HUES64 (cell line): Measurements from ENCODE around the gene IFNA10.
"Not testable (repeated sequence)": the region's sequence is repeated elsewhere in the genome, so short reads cannot be mapped to it uniquely, and the experiment has no call there.

ENCODE experiments used
- H3K27ac ChIP-seq: 2 replicates; pipeline ENCODE4 v1.7.0; 2013; ENCODE audit warnings: low read depth, low read length, inconsistent platforms
- H3K27me3 ChIP-seq: 2 replicates; pipeline ENCODE4 v1.6.1; 2013; ENCODE audit warnings: mild to moderate bottlenecking, low read length; ENCODE audit not compliant: insufficient read depth
- H3K36me3 ChIP-seq: 2 replicates; pipeline ENCODE4 v1.6.1; 2013; ENCODE audit warnings: mild to moderate bottlenecking, low read length; ENCODE audit not compliant: insufficient read depth
- H3K4me1 ChIP-seq: 2 replicates; pipeline ENCODE4 v1.6.1; 2013; ENCODE audit warnings: mild to moderate bottlenecking, low read length, moderate library complexity; ENCODE audit not compliant: insufficient read depth
- H3K4me3 ChIP-seq: 2 replicates; pipeline ENCODE4 v1.5.1; 2013; ENCODE audit warnings: mild to moderate bottlenecking, low read length, moderate library complexity
- H3K9ac ChIP-seq: 2 replicates; pipeline ENCODE4 v1.6.1; 2013; ENCODE audit warnings: mild to moderate bottlenecking, low read depth, low read length
- H3K9me3 ChIP-seq: 2 replicates; pipeline ENCODE4 v1.6.1; 2013; ENCODE audit warnings: low read depth, low read length; ENCODE audit not compliant: insufficient read depth
- WGBS: fragments of 150-250, 120-280 bp; methylation state at CpG from one replicate; pipeline ENCODE4 v1.1.7; 2013; ENCODE audit warnings: missing lambda C conversion rate; 5-methylcytosine and 5-hydroxymethylcytosine counted together

IFNA10 gene

DNA sequence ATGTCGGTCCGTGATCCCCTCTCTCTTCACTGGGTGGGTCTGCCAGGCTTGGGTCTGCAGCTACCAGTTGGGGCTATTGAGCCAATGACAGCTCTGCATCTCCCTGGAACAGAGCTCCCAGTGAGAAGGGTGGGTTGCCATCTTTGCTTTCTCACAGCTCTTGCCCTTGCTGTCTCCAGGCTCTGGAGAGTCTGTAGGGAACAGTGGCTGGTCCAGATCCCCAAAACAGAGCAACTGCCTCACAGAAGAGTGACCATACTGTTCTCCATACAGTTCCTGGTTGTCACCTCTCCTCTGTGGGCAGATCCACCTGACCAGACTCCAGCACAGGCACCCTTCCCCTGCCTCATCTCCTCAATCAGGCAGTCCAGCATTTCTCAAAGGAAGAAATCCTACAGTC lies 26.3 kb upstream of the IFNA10 start:
- Histone ChIP-seq H3K4me1 (no peaks in the 10 kb centered on the region), H3K9me3 (no peaks in the 10 kb centered on the region), H3K4me3 (no peak overlapping the region), H3K27me3 (no peaks in the 10 kb centered on the region), H3K9ac (no peak overlapping the region), H3K36me3 (no peaks in the 10 kb centered on the region), H3K27ac (no peak overlapping the region)
- WGBS = 100% methylated on average over 2 of the region's 2 CpGs

DNA sequence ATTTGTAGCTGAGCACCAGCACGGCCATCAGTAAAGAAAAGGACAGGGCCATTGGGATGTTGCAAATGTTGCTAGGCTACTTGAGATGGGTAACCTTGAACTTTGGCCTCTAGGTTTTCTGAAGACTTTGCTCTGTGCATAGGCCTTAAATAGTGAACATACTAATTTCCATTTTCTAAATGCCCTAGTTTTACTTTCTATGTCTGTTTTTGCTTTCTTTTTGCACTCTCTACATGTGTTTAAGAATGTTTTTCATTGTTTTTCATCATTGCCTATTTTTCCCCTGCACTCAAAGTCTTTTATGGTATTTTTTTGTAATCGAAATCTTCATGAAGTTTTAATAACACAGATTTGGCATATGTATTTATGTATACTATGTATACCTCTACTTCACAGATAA lies 21.2 kb upstream of the IFNA10 start, which contains the start of gene IFNA17:
TSS of gene IFNA17 (minus strand) at position 101 of the 400 bp plus-strand sequence. CDS start at position 52, 49 bp downstream.
- Histone ChIP-seq H3K4me1 (no peaks in the 10 kb centered on the region), H3K36me3 (no peaks in the 10 kb centered on the region), H3K27ac (no peak within 1 kb of the TSS), H3K27me3 (no peaks in the 10 kb centered on the region), H3K9ac (no peak within 1 kb of the TSS), H3K4me3 (no peak within 1 kb of the TSS), H3K9me3 (no peaks in the 10 kb centered on the region)
- WGBS = 71% methylated on average over 1 of the region's 2 CpGs

DNA sequence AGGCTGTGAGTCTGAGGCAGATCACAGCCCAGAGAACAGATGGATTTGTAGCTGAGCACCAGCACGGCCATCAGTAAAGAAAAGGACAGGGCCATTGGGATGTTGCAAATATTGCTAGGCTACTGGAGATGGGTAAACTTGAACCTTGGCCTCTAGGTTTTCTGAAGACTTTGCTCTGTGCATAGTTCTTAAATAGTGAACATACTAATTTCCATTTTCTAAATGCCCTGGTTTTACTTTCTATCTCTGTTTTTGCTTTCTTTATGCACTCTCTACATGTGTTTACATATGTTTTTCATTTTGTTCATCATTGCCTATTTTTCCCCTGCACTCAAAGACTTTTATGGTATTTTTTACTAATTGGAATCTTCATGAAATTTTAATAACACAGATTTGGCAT lies 10.3 kb upstream of the IFNA10 start, which contains the start of gene IFNA16:
TSS of gene IFNA16 (minus strand) at position 101 of the 400 bp plus-strand sequence. CDS start at position 95, 6 bp downstream.
- H3K36me3 ChIP-seq, H3K27ac ChIP-seq, H3K9ac ChIP-seq, H3K27me3 ChIP-seq, H3K4me3 ChIP-seq, H3K9me3 ChIP-seq, H3K4me1 ChIP-seq: not testable (repeated sequence)
- WGBS = 89% methylated on average over 1 of the region's 1 CpG

DNA sequence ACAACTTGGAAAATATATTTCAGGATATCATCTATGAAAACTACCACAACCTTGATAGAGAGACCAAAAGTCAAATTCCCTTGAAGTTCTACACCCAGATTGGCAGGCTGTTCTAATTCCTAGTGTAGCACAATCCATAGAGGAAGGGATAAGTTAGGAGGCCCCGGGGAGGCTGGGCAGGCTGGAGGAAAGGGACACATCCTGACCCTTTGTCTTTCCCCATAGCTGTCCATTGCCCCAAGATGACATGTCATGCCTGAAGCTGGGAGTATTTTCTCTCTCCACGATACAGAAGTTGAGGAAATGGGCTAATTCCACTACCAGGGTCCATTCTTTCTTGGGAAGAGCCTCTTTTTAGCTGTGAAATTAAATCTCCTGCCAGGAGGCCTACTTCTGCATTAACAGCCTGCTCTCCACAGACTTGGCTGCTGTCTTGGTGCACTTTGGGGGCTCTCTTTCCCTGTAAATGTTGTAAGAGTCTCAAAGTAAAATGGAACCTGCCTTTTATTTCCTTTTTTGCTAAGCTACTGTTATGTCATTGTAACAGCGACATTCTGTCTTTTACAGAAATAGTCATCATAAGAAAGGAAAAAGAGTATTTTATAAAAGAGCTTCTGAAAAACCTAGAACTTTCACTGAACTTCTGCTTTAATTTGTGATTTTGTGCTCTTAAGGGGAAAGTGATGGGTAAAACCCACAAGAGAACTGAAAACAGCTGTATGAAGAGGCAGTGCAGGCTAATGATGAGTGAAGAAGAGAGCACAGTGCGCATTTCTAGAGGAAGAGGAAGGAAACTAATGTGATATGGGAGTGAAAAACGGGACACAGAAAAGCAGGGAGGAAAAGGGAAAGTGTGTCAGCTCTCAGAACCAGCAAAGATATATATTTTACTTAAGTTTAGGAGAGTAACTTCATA lies 6.7 kb upstream of the IFNA10 start:
- not testable (repeated sequence) for H3K4me3 ChIP-seq, H3K27me3 ChIP-seq, H3K9ac ChIP-seq, H3K27ac ChIP-seq, H3K9me3 ChIP-seq, H3K36me3 ChIP-seq, H3K4me1 ChIP-seq
- WGBS = 36% methylated on average over 2 of the region's 5 CpGs

DNA sequence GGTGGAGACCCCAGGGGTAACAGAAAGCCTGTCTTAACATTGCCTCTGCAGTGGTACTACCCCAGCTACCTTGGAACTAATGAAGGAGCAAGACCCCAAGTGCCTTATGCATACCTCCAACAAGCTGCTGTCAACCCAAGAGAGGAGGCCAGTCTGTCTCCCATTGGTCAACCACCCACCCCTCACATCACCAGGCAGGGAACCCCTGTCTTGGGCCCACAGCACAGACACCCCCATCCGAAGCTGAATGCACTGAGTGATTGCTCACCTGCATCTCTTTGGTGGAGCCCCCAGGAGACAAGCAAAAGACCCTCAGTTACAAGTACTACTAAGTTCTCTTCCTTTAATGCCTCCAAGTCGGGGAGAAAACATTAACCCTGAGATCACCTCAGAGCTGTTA lies 5.2 kb upstream of the IFNA10 start:
- H3K27me3 ChIP-seq = not testable (repeated sequence)
- WGBS = 92% methylated on average over 2 of the region's 2 CpGs

DNA sequence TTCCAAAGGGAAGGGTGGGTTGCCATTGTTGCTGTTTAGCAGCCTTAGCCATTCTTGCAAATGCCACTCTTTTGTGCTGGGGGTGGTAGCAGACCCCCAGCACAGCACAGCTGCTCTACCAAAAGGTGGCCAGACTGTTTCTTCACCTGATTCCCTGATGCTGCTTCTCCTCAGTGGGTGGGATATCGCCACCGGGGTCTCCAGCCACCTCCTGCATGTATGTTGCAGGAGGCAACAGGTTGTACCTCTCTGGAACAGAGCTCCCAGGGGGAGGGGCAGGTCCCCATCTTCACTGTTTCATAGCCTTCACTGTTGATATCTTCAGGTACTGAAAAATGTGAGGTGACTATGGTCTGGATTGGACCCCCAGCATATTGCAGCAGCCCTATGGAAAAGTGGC lies 3.8 kb upstream of the IFNA10 start:
- not testable (repeated sequence) for H3K36me3 ChIP-seq, H3K27me3 ChIP-seq, H3K4me3 ChIP-seq, H3K9me3 ChIP-seq, H3K4me1 ChIP-seq, H3K27ac ChIP-seq, H3K9ac ChIP-seq
- WGBS = 93% methylated on average over 2 of the region's 2 CpGs

More for the DNA sequence above, 5.2 kb upstream of the IFNA10 start:
- not testable (repeated sequence) for H3K36me3 ChIP-seq, H3K4me1 ChIP-seq, H3K9me3 ChIP-seq, H3K27ac ChIP-seq, H3K9ac ChIP-seq, H3K4me3 ChIP-seq

DNA sequence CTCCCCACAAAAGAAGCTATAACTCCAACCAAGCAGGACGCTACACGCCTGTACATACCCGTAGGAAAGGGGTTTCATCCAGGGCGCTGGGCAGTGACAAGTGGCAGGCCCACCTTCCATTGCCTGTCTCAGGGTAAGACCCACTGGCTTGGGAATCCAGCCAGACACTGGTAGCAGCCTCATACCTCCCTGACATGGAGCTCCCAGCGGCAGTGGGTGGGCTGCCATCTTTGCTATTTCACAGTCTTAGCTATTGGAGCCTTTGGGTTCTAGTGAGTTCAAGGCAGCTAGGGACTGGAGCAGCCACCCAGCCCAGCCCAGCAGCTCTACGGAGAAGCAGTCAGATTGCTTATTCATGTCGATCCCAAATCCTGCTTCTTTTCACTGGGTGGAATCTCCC lies 3.4 kb upstream of the IFNA10 start:
- Histone ChIP-seq H3K9me3 (no peaks in the 10 kb centered on the region), H3K27me3 (no peaks in the 10 kb centered on the region), H3K9ac (no peak overlapping the region), H3K36me3 (no peaks in the 10 kb centered on the region), H3K4me3 (no peak overlapping the region), H3K4me1 (no peaks in the 10 kb centered on the region), H3K27ac (no peak overlapping the region)
- WGBS = 94% methylated on average over 7 of the region's 7 CpGs

DNA sequence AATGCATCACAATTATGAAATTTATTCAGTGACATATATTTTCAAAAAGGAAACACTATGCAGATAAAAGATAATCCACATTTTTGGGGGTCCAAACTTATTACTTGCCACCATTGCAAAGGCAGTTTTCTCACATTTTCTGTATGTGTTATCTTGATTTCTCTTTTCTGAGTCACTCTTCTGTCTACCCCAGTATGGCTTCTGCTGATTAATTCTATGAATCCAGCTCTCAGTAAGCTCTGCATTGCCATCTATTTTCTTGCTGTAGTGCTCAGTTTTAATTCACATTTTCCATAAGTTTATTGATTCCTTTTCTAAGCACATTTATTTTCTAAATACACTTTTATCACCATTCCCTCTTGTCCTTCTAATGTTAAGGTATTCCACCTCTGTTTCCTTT lies 1.7 kb downstream of the IFNA10 start:
- no peak overlapping the region for H3K4me3 ChIP-seq
- H3K27ac ChIP-seq = no peak overlapping the region

DNA sequence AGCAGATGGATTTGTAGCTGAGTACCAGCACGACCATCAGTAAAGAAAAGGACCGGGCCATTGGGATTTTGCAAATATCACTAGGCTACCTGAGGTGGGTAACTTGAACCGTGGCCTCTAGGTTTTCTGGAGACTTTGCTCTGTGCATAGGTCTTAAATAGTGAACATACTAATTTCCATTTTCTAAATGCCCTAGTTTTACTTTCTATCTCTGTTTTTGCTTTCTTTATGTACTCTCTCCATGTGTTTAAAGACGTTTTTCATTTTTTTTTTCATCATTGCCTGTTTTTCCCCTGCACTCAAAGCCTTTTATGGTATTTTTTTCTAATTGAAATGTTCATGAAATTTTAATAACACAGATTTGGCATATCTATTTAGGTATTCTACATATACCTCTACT lies 4.8 kb downstream of the IFNA10 start, which contains the start of gene IFNA7:
TSS of gene IFNA7 (minus strand) at position 101 of the 400 bp plus-strand sequence. CDS start at position 61, 40 bp downstream.
- 79% methylated on average over 3 of the region's 4 CpGs for WGBS
- H3K9me3 ChIP-seq, H3K36me3 ChIP-seq, H3K4me3 ChIP-seq, H3K9ac ChIP-seq, H3K27me3 ChIP-seq, H3K27ac ChIP-seq, H3K4me1 ChIP-seq: not testable (repeated sequence)

More for the DNA sequence above, 1.7 kb downstream of the IFNA10 start:
- Histone ChIP-seq H3K4me1 (no peaks in the 10 kb centered on the region), H3K9ac (no peak overlapping the region), H3K36me3 (no peaks in the 10 kb centered on the region), H3K27me3 (no peaks in the 10 kb centered on the region), H3K9me3 (no peaks in the 10 kb centered on the region)

DNA sequence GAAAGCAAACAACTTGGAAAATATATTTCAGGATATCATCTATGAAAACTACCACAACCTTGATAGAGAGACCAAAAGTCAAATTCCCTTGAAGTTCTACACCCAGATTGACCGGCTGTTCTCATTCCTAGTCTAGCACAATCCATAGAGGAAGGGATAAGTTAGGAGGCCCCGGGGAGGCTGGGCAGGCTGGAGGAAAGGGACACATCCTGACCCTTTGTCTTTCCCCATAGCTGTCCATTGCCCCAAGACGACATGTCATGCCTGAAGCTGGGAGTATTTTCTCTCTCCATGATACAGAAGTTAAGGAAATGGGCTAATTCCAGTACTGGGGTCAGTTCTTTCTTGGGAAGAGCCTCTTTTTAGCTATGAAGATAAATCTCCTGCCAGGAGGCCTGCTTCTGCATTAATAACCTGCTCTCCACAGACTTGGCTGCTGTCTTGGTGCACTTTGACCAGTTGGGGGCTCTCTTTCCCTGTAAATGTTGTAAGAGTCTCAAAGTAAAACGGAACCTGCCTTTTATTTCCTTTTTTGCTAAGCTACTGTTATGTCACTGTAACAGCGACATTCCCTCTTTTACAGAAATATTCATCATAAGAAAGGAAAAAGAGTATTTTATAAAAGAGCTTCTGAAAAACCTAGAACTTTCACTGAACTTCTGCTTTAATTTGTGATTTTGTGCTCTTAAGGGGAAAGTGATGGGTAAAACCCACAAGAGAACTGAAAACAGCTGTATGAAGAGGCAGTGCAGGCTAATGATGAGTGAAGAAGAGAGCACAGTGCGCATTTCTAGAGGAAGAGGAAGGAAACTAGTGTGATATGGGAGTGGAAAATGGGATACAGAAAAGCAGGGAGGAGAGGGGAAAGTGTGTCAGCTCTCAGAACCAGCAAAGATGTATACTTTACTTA lies 11.8 kb downstream of the IFNA10 start:
- H3K36me3 ChIP-seq, H3K4me1 ChIP-seq, H3K9me3 ChIP-seq, H3K9ac ChIP-seq, H3K4me3 ChIP-seq, H3K27me3 ChIP-seq, H3K27ac ChIP-seq: not testable (repeated sequence)
- 58% methylated on average over 4 of the region's 6 CpGs for WGBS

DNA sequence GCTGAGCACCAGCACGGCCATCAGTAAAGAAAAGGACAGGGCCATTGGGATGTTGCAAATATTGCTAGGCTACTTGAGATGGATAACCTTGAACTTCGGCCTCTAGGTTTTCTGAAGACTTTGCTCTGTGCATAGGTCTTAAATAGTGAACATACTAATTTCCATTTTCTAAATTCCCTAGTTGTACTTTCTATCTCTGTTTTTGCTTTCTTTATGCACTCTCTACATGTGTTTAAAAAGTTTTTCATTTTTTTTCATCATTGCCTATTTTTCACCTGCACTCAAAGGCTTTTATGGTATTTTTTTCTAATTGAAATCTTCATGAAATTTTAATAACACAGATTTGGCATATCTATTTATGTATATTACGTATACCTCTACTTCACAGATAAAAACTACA lies 19.5 kb downstream of the IFNA10 start, which contains the start of gene IFNA4:
TSS of gene IFNA4 (minus strand) at position 101 of the 400 bp plus-strand sequence. CDS start at position 45, 56 bp downstream.
- not testable (repeated sequence) for H3K4me3 ChIP-seq, H3K27ac ChIP-seq, H3K27me3 ChIP-seq, H3K9ac ChIP-seq, H3K4me1 ChIP-seq, H3K36me3 ChIP-seq, H3K9me3 ChIP-seq
- WGBS = no CpG with 5 or more reads among the region's 3 CpGs
